ENCODE results near the gene POM121C.
"Not testable (repeated sequence)": the region's sequence is repeated elsewhere in the genome, so short reads cannot be mapped to it uniquely, and the experiment has no call there.

The POM121C gene

GRCh38 chr7:75452494-75452955 is 33.6 kb downstream of the POM121C start:
- TF ChIP-seq, protein P1, sequence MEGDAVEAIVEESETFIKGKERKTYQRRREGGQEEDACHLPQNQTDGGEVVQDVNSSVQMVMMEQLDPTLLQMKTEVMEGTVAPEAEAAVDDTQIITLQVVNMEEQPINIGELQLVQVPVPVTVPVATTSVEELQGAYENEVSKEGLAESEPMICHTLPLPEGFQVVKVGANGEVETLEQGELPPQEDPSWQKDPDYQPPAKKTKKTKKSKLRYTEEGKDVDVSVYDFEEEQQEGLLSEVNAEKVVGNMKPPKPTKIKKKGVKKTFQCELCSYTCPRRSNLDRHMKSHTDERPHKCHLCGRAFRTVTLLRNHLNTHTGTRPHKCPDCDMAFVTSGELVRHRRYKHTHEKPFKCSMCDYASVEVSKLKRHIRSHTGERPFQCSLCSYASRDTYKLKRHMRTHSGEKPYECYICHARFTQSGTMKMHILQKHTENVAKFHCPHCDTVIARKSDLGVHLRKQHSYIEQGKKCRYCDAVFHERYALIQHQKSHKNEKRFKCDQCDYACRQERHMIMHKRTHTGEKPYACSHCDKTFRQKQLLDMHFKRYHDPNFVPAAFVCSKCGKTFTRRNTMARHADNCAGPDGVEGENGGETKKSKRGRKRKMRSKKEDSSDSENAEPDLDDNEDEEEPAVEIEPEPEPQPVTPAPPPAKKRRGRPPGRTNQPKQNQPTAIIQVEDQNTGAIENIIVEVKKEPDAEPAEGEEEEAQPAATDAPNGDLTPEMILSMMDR (IDR thresholded peaks at IDR 0.05): peak; percentile 57
- H3K27ac ChIP-seq: not testable (repeated sequence)

- H3K27ac ChIP-seq: not testable (repeated sequence)
Measured at GRCh38 chr7:75449946-75450345, 36.2 kb downstream of the POM121C start.

DNA sequence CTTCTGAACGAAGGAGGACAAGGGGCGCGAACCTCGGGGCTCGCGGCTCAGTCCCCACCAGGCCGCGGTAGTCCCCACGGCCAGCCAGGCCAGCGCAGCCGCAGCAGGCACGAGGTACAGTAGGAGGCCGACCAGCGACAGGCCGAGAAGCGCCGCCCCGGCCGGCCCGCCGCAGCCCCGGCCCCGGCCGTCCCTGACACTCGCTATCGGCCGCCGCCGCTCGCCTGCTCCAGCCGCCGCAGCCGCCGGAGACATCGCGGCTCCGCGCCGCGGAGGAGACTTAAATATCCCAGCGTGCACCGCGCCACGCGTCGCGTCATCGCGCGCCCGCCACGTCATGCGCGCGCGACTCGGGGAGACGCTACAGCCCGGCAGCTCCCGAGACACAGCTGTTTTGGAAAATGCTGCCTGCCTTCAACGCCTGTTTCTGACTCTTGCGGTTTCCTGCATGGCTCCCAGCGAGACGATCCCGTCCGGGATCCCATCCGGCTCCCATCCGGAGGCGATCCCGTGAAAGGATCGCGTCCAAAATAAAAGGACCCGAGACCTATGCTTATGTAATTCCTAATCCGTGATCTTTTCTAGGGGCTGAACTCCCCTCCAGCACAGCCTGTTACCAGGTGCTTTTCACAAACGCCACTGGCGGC is 43.5 kb downstream of the POM121C start:
- H3K27ac ChIP-seq: peak overlapping the region; percentile 56

DNA sequence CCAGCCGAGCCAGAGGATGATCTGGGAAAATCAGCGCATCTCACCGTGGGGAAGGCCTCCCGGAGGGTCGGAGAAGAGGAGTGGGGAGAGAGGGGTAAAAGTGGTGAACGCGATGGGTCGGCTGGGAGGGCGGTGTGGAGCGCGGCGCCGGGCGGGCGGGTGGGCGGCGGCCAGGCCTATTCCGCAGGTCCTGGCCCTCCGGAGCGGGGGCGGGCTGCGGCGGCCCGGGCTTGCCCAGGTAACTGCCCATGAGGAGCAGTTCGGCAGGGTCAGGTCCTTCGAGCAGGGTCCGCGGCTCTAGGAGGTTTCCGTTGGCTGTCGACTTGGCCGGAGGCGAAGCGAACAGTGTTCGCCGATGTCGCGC is 44.0 kb downstream of the POM121C start:
- peak overlapping the region; percentile 56 for H3K27ac ChIP-seq

- H3K27ac ChIP-seq: not testable (repeated sequence)
Measured at GRCh38 chr7:75439000-75439399, 47.1 kb downstream of the POM121C start.

- not testable (repeated sequence) for H3K27ac ChIP-seq
Measured at GRCh38 chr7:75423481-75423880, 62.6 kb downstream of the POM121C start.

DNA sequence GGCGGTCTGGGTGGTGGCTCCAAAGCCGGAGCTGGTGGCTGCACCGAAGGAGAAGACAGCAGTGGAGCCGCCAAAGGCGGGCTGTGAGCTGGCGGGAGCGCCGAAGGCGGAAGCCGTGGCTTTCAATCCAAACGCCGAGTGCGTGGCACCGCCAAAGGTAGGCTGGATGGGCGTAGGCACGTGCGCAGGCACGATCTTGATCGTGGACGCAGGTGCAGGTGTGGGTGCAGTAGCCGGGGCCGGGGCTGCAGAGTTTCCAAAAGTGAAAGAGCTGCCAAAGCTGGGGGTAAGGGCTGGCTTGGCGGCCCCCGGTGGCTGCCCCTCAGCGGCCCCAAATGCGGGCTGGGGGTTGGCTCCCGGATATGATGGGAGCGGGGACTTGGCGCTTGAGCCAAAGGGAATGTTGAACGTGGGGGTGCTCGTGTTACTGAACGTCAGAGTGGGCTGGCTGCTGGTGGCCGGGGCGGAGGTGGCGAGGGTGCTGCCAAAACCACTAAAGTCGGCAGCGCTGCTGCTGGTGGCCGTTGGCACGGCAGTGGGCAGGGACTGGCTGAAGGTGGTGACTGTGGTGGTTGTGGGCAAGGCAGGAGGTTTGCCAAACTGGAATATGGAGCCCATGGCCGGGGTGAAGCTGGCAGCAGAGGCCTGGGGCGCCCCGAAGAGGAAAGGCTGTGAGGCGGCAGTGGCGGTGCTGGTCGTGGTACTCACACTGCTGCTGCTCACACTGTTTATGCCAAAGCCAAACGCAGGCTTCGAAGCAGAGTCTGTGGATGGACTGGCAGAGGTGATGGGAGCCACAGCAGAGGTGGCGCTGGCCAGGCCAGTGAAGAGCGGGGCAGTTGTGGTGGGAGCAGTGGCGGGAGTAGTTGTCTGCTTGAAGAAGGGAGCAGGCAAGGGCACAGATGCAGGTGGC is 64.0 kb downstream of the POM121C start:
- not testable (repeated sequence) for H3K27ac ChIP-seq

DNA sequence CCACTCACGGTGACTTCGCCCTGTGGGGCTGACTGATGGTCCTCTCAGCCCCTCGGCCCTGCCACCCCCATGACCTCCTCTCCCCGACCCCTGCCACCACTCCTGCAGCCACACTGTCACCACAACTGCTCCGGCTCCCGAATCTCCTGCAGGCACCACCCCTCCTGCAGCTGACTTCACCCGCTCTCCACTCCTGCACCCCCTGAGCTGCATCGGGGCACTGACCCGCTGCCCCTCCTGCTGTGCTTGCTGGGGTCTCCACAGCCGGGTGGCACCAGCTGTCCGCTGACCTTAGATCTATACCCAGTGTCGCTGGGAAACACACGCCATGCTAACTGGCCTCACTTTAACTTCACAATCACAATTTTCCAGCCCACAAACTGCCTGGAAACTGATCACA is 65.9 kb downstream of the POM121C start:
- H3K27ac ChIP-seq: not testable (repeated sequence)

- not testable (repeated sequence) for H3K27ac ChIP-seq
Measured at GRCh38 chr7:75419693-75420092, 66.4 kb downstream of the POM121C start.

- H3K27ac ChIP-seq: not testable (repeated sequence)
Measured at GRCh38 chr7:75419210-75419609, 66.9 kb downstream of the POM121C start.

- TF ChIP-seq, protein P1 (IDR thresholded peaks at IDR 0.05): peak; percentile 61
- H3K27ac ChIP-seq: not testable (repeated sequence)
Measured at GRCh38 chr7:75418292-75418858, 67.7 kb downstream of the POM121C start.

DNA sequence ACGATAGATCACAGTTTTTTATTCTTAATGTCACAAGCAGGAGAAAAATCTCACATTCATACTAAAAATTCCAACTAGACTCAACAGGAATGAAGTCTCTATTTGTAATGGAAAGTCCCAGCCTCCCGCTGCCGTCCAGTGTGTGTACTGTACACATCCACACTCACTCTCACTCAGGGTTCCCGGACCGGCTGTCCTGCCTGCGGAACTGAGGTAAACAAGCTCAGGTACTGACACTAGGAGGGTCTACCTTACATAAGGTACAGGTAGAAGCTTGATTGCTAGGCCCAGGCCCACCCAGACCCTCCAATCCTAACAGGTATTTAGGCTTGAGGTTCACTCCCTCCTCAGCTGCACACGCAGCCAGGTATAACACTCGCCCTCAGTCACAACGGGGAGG is 69.3 kb downstream of the POM121C start:
- H3K27ac ChIP-seq: not testable (repeated sequence)

DNA sequence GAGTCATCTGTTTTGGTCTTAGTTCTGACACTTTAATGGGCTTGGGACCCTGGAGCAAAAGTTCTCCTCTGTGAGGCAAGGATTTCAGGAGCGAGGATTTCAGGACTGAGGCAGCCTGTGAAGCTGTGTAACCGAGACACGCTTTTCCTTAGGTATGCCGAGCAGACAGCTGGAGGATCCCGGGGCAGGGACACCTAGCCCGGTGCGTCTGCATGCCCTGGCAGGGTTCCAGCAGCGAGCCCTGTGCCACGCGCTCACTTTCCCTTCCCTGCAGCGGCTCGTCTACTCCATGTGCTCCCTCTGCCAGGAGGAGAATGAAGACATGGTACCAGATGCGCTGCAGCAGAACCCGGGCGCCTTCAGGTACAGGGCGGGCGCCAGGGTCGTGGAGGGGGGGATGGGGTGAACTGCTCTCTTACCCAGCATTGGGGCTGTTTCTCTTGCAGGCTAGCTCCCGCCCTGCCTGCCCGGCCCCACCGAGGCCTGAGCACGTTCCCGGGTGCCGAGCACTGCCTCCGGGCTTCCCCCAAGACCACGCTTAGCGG is 70.2 kb downstream of the POM121C start:
- H3K27ac ChIP-seq: not testable (repeated sequence)

- H3K27ac ChIP-seq: not testable (repeated sequence)
Measured at GRCh38 chr7:75415428-75415817, 70.7 kb downstream of the POM121C start.

GRCh38 chr7:75414708-75415427 is 71.2 kb downstream of the POM121C start:
- not testable (repeated sequence) for H3K27ac ChIP-seq

DNA sequence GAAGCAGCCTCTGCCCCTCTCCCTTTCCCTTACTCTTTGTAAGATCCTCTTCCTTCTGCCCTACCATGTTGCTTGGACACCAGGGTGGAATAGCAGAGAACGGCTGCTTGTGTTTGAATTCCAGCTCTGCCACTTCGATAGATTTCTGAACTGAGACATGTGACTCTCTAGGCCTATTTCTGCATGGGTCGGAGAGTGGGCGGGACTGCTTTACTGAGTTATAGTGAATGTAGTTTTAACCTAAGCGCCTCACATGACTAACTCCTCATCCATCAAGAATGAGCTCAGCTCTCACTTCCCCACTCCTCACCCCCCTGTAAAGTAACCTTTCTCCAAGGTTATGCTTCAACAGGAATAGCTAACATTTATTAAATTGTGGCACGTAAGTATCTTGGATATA is 71.9 kb downstream of the POM121C start:
- not testable (repeated sequence) for H3K27ac ChIP-seq

GRCh38 chr7:75410823-75411173 is 75.3 kb downstream of the POM121C start:
- not testable (repeated sequence) for H3K27ac ChIP-seq

GRCh38 chr7:75409880-75410822 is 75.9 kb downstream of the POM121C start:
- H3K27ac ChIP-seq: not testable (repeated sequence)
